Raji (cell line): ENCODE measurements around the gene NEIL1.
A peak's percentile ranks its signal among the peaks of the same experiment; 100 is the strongest.

Source experiments
- POLR2A ChIP-seq: IDR thresholded peaks from 2 replicates; pipeline ENCODE4 v1.6.1; 2011; ENCODE audit warnings: low read depth, low read length, control low read depth; ENCODE audit not compliant: insufficient read depth

The NEIL1 gene

GRCh38 chr15:75338661-75339240, 8.1 kb upstream of the NEIL1 start:
- no peak for TF ChIP-seq POLR2A

- no peak for TF ChIP-seq POLR2A
Measured at GRCh38 chr15:75339531-75340240, 7.2 kb upstream of the NEIL1 start.

- no peak for TF ChIP-seq POLR2A
Measured at GRCh38 chr15:75342221-75342620, 4.6 kb upstream of the NEIL1 start.

GRCh38 chr15:75347222-75348033, 589 bp downstream of the NEIL1 start:
- TF ChIP-seq POLR2A, result peak; percentile 57

GRCh38 chr15:75348034-75348561, 1.3 kb downstream of the NEIL1 start:
- TF ChIP-seq POLR2A, result no peak

GRCh38 chr15:75348562-75349350, 1.9 kb downstream of the NEIL1 start:
- TF ChIP-seq POLR2A, result no peak

- peak; percentile 52 for TF ChIP-seq POLR2A
Measured at GRCh38 chr15:75349851-75350588, 3.2 kb downstream of the NEIL1 start.

GRCh38 chr15:75350601-75351361, 3.9 kb downstream of the NEIL1 start:
- no peak for TF ChIP-seq POLR2A

GRCh38 chr15:75352186-75353080, 5.6 kb downstream of the NEIL1 start:
- TF ChIP-seq POLR2A, result no peak

GRCh38 chr15:75353604-75354003, 6.8 kb downstream of the NEIL1 start:
- no peak for TF ChIP-seq POLR2A

- no peak for TF ChIP-seq POLR2A
Measured at GRCh38 chr15:75354454-75354853, 7.6 kb downstream of the NEIL1 start.

- TF ChIP-seq POLR2A, result no peak
Measured at GRCh38 chr15:75355369-75355768, 8.5 kb downstream of the NEIL1 start.

GRCh38 chr15:75356006-75356405, 9.2 kb downstream of the NEIL1 start:
- TF ChIP-seq POLR2A, result no peak
